Spleen (tissue), 11 donors: Measurements from ENCODE around the gene ABCG1. TPM values are rescaled to one million over a fixed set of nuclear protein-coding genes. Genes with fewer than 3 reads are reported as not detected.
A peak's percentile ranks its signal among the peaks of the same experiment; 100 is the strongest.

Experiments used
- DNase-seq: peaks from one replicate; pipeline ENCODE4 v3.0.0-alpha.2; 2020
- H3K27ac ChIP-seq, 8 donors: fragments of 200-600 bp; sonication (generic) in 7 of 8; 1 replicate in 4 of 8; 2 replicates in 4 of 8; pipeline versions ENCODE4 v1.5.0 to v1.8.0; 2016 to 2021; ENCODE audit warnings: inconsistent platforms in 4 of 8, mild to moderate bottlenecking in 4 of 8, moderate library complexity in 1 of 8
- H3K27me3 ChIP-seq, 7 donors: fragments of 200-600 bp; sonication (generic) in 6 of 7; replicated peaks in 1 of 7; 1 replicate in 4 of 7; 2 replicates in 3 of 7; pipeline versions ENCODE4 v1.5.0 to v1.8.0; 2016 to 2021; ENCODE audit warnings: inconsistent platforms in 3 of 7, mild to moderate bottlenecking in 1 of 7
- H3K36me3 ChIP-seq, 6 donors: fragments of 200-600 bp; sonication (generic) in 5 of 6; 1 replicate in 4 of 6; 2 replicates in 2 of 6; pipeline versions ENCODE4 v1.5.0 to v1.8.0; 2016 to 2021; ENCODE audit warnings: inconsistent platforms in 2 of 6
- H3K4me1 ChIP-seq, 6 donors: fragments of 200-600 bp; sonication (generic) in 5 of 6; 1 replicate in 3 of 6; 2 replicates in 3 of 6; pipeline versions ENCODE4 v1.5.0 to v1.8.0; 2016 to 2021; ENCODE audit warnings: inconsistent platforms in 3 of 6
- H3K4me3 ChIP-seq, 8 donors: fragments of 200-600 bp; sonication (generic) in 7 of 8; 1 replicate in 4 of 8; 2 replicates in 4 of 8; pipeline versions ENCODE4 v1.5.0 to v1.8.0; 2016 to 2021; ENCODE audit warnings: inconsistent platforms in 4 of 8, mild to moderate bottlenecking in 4 of 8, moderate library complexity in 2 of 8
- H3K9me3 ChIP-seq, 8 donors: fragments of 200-600 bp; sonication (generic) in 7 of 8; 1 replicate in 4 of 8; 2 replicates in 4 of 8; pipeline versions ENCODE4 v1.5.0 to v1.8.0; 2016 to 2021; ENCODE audit warnings: inconsistent platforms in 4 of 8
- POLR2A ChIP-seq, 3 donors: fragments of 450-650 bp; IDR thresholded peaks; one replicate each; pipeline ENCODE4 v1.5.1; 2017; ENCODE audit warnings: antibody characterized with exemption in 3 of 3, mild to moderate bottlenecking in 1 of 3
- POLR2AphosphoS5 ChIP-seq, 3 donors: sonication (generic); formaldehyde crosslinking; IDR thresholded peaks; one replicate each; pipeline ENCODE4 v1.5.1; 2017; ENCODE audit warnings: antibody characterized with exemption in 3 of 3
- WGBS, 5 donors: extraction: QIAGEN DNeasy Blood & Tissue Kit in 3 of 5; methylation state at CpG; one replicate each; pipeline versions ENCODE4 v1.1.5 to v1.1.7; 2013 to 2018; 5-methylcytosine and 5-hydroxymethylcytosine counted together
- intact Hi-C: fragments of 100-400 bp; cut with DNase I; formaldehyde crosslinking; loops from one replicate; pipeline ENCODE4 v1.15.0; 2023; ENCODE audit warnings: low total_unique reads
- polyA plus RNA-seq, 3 donors: library from polyadenylated mRNA; stranded (reverse); fragments of 200-250 nt; gene quantifications; one replicate each; pipeline ENCODE4 v1.2.1, GENCODE V29; 2013
- total RNA-seq, 7 donors: library from RNA; depleted of rRNA in 3 of 7; stranded (reverse); fragments of >200 nt in 3 of 7; fragmentation: NEBNext Ultra II Directional in 4 of 7; extraction: Animal tissue kit (Norgen Biotek cat#: 25700) in 4 of 7; gene quantifications; one replicate each; pipeline versions ENCODE4 v1.1.0 to v1.2.1, GENCODE V29; 2016 to 2021
- TF ChIP-seq, protein P1 (sequence below), 11 experiments: fragments of 200-600 bp in 7 of 11; fragments of 450-650 bp in 4 of 11; sonication (generic) in 4 of 11; IDR thresholded peaks in 8 of 11; conservative IDR thresholded peaks in 3 of 11; 1 replicate in 7 of 11; 2 replicates in 4 of 11; pipeline versions ENCODE4 v1.4.0 to v1.8.0; 2016 to 2021; ENCODE audit warnings: antibody characterized with exemption in 11 of 11, inconsistent platforms in 4 of 11, mild to moderate bottlenecking in 1 of 11
- donor health status: healthy with polysubstance abuse.
- donor health status: DM: no; HTN: no; CAD: no; lungs with moderate emphysema.
- donor health status: DM: no; HTN: no; CAD: no.
- donor health status: Bipolar disorder and iron deficiency.
- donor health status: healthy.
- donor health status: DM: no; HTN: no; CAD: no.
- donor health status: DM: yes; HTN: yes; CAD: no.

The ABCG1 gene
- total and polyA plus RNA-seq, 10 donors: 14.6 to 143 (median 96.7) TPM

DNA sequence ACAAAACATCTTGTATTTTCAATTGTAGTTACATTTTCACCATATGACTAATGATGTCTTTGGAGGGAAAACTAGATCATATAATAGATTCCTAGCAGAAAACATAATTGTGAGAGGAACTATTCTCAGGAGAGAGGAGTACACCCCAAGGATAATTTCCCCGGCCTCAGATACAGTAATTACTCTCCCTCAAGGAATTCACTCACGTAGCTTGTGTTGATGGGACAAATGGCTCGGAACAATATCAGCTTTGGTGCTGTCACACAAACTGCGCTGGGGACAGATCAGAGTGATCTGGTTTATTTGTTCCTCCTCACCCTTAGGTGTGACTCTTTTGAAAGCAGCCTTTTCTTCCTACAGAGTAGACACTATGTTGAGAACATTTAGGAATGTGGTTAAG lies 11.2 kb downstream of the ABCG1 start:
- Histone ChIP-seq H3K27ac (peak overlapping the region in 7 of 8 donors; percentile 87 to 93 (median 88)), H3K4me1 (peaks cover 57 to 91% (median 80%) of the 10 kb centered on the region in 6 donors), H3K4me3 (no peak overlapping the region), H3K36me3 (peaks cover 0 to 37% (median 15%) of the 10 kb centered on the region in 6 donors), H3K27me3 (no peaks in the 10 kb centered on the region), H3K9me3 (no peaks in the 10 kb centered on the region)
- DNase-seq: no peak
- TF ChIP-seq, protein P1, sequence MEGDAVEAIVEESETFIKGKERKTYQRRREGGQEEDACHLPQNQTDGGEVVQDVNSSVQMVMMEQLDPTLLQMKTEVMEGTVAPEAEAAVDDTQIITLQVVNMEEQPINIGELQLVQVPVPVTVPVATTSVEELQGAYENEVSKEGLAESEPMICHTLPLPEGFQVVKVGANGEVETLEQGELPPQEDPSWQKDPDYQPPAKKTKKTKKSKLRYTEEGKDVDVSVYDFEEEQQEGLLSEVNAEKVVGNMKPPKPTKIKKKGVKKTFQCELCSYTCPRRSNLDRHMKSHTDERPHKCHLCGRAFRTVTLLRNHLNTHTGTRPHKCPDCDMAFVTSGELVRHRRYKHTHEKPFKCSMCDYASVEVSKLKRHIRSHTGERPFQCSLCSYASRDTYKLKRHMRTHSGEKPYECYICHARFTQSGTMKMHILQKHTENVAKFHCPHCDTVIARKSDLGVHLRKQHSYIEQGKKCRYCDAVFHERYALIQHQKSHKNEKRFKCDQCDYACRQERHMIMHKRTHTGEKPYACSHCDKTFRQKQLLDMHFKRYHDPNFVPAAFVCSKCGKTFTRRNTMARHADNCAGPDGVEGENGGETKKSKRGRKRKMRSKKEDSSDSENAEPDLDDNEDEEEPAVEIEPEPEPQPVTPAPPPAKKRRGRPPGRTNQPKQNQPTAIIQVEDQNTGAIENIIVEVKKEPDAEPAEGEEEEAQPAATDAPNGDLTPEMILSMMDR (IDR thresholded peaks at IDR 0.05 in 8 of 11, conservative IDR thresholded peaks at IDR 0.05 in 3 of 11): no peak
- TF ChIP-seq POLR2AphosphoS5 (IDR thresholded peaks at IDR 0.05) (no peak), POLR2A (IDR thresholded peaks at IDR 0.05) (no peak)
- WGBS, 5 donors: 82 to 90% (median 86%) methylated on average over 4 of the region's 4 CpGs
- intact Hi-C loops: no loop called here

DNA sequence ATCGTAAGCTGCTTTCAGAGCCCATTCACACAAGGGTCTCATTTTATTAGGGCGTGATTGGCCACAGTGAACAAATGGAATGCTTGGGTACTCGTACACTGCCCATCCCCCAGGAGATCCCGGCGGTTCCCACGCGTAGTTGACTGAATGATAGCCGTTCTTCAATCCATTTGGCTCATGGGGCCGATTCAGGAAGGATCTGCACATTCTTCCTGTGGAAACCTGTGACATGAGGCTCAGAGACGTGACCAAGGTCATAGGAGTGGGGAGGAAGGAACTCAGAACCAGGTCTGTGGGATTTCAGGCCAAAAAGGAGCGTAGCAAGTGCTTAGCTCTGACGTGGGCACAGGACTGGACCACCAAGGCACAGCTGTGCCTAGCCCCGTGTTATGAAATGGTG lies 11.7 kb downstream of the ABCG1 start:
- Histone ChIP-seq H3K27ac (peak overlapping the region in 7 of 8 donors; percentile 87 to 93 (median 88)), H3K27me3 (no peaks in the 10 kb centered on the region), H3K9me3 (no peaks in the 10 kb centered on the region), H3K36me3 (peaks cover 0 to 32% (median 12%) of the 10 kb centered on the region in 6 donors), H3K4me3 (no peak overlapping the region), H3K4me1 (peaks cover 61 to 92% (median 84%) of the 10 kb centered on the region in 6 donors)
- intact Hi-C loops: no loop called here
- 63 to 73% (median 64%) methylated on average over 13 of the region's 13 CpGs for WGBS, 5 donors
- TF ChIP-seq POLR2A (IDR thresholded peaks at IDR 0.05): no peak
- peak in 2 of 3 donors; percentile 47 to 69 for TF ChIP-seq POLR2AphosphoS5 (IDR thresholded peaks at IDR 0.05)
- TF ChIP-seq, protein P1 (IDR thresholded peaks at IDR 0.05 in 8 of 11, conservative IDR thresholded peaks at IDR 0.05 in 3 of 11): no peak
- no peak for DNase-seq

DNA sequence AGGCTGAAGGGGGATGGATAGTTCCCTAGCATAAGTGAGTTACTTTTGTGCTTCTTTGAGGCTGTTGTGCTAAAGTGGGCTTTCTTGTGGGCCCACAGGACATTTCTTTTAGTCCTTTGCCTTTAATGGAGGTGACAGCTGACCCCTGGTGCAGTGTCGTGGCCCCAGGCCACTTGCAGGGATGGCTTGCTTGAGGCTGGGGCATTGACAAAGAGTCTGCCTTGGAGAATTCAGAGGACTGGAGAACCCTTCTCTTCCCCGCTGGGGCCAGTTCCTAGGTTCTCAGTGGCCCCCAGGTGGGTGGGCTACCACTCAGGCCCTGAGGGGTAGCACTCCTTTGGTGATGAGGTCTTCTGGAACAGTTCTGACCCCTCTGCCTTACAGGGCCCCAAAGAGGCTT lies 12.8 kb downstream of the ABCG1 start:
- no peak overlapping the region for H3K4me3 ChIP-seq
- H3K27me3 ChIP-seq: no peaks in the 10 kb centered on the region
- peak overlapping the region; percentile 23 to 93 (median 88) for H3K27ac ChIP-seq
- intact Hi-C loops: no loop called here
- WGBS, 5 donors: 92 to 100% (median 97%) methylated on average over 2 of the region's 2 CpGs
- H3K9me3 ChIP-seq: no peaks in the 10 kb centered on the region
- peak; percentile 73 for DNase-seq
- H3K4me1 ChIP-seq: peaks cover 70 to 100% (median 95%) of the 10 kb centered on the region in 6 donors
- TF ChIP-seq POLR2AphosphoS5 (IDR thresholded peaks at IDR 0.05) (no peak), POLR2A (IDR thresholded peaks at IDR 0.05) (no peak)
- TF ChIP-seq, protein P1 (IDR thresholded peaks at IDR 0.05 in 8 of 11, conservative IDR thresholded peaks at IDR 0.05 in 3 of 11): no peak
- peaks cover 0 to 21% (median 2%) of the 10 kb centered on the region in 6 donors for H3K36me3 ChIP-seq

DNA sequence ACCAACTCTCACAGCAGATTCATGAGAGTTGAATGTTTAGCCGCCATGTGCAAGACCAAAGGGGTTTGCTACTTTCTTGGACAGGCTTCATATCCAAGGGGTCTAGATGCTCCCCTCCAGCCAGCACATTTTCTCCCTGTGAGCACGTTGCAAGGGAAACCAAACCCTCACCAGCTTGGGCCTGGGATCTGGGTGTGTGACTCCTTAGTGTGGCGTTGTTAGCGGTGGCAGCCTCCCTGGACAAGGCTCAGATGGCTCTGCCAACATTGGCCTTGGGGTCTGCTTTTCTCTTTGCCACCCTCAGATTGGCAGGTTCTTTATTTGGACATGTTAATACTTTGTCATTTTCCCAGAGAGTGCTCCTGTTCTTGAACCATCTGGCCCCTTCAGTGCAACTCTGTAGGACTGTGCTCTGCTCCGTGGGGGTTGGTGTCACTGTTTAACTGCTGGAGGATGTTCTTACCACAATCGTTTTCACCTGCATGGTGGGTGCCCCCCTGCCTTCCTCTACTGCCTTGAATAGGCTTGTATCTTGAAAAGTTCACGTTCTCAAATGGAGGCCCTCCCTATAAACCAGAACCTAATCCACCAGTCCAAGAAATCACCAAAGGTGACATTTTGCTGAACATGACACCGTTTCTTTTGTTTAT lies 13.4 kb downstream of the ABCG1 start:
- H3K27ac ChIP-seq: peak overlapping the region; percentile 36 to 93 (median 88)

More for the DNA sequence above, 13.4 kb downstream of the ABCG1 start:
- peak overlapping the region in 1 of 8 donors; percentile 68 for H3K4me3 ChIP-seq
- H3K27me3 ChIP-seq: no peaks in the 10 kb centered on the region
- intact Hi-C loops: no loop called here
- H3K4me1 ChIP-seq: peaks cover 75 to 100% (median 97%) of the 10 kb centered on the region in 6 donors
- no peaks in the 10 kb centered on the region for H3K9me3 ChIP-seq
- 55 to 68% (median 61%) methylated on average over 8 of the region's 8 CpGs for WGBS, 5 donors
- H3K36me3 ChIP-seq: peaks cover 0 to 16% (median 0%) of the 10 kb centered on the region in 6 donors
- TF ChIP-seq, protein P1 (IDR thresholded peaks at IDR 0.05 in 8 of 11, conservative IDR thresholded peaks at IDR 0.05 in 3 of 11): no peak
- no peak for TF ChIP-seq POLR2AphosphoS5 (IDR thresholded peaks at IDR 0.05)
- no peak for TF ChIP-seq POLR2A (IDR thresholded peaks at IDR 0.05)
- peak; percentile 80 for DNase-seq
